Activated CD8-positive, alpha-beta memory T cell treated with anti-CD3 and anti-CD28 coated beads for 36 hours (primary cell): ENCODE data around the gene CPED1. TPM values are rescaled to one million over a fixed set of nuclear protein-coding genes. Genes with fewer than 3 reads are reported as not detected.
"Not testable (repeated sequence)": the region's sequence is repeated elsewhere in the genome, so short reads cannot be mapped to it uniquely, and the experiment has no call there.

Experiments used
- CTCF ChIA-PET: fragments of 350-600 bp; sonication (Branson Sonifier 250); formaldehyde crosslinking; loops from one replicate; lab custom pipeline; 2021; ENCODE audit warnings: antibody characterized with exemption; lab: Charles Lee
- POLR2A ChIA-PET: fragments of 350-600 bp; sonication (Branson Sonifier 250); formaldehyde crosslinking; loops from one replicate; lab custom pipeline; 2021; ENCODE audit warnings: antibody characterized with exemption; lab: Charles Lee
- total RNA-seq, 2 experiments: library from RNA; stranded (reverse); gene quantifications; one replicate each; pipeline ENCODE4 v1.2.3, GENCODE V29; 2021

Gene CPED1
- total RNA-seq, 2 experiments from 2014 or later: 0.04 TPM; not detected in 1

DNA sequence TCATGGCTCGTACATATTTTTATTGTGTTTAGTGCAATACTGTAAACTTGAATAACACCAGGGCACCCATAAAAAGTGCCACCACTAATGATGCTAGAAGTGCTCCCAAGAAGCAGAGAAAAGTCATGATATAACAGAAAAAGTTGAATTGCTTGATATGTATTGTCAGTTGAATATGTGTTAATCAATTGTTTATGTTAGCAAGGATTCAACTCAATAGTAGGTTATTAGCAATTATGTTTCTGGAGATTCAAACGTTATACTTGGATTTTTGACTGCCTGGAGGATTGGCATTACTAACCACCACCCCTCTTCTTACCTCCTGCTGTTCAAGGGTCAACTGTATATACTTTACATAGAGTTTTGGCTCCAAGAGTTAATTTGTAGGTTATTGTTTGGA, 168.3 kb downstream of the CPED1 start:
- ChIA-PET CTCF (no interaction called here), POLR2A (no interaction called here)

DNA sequence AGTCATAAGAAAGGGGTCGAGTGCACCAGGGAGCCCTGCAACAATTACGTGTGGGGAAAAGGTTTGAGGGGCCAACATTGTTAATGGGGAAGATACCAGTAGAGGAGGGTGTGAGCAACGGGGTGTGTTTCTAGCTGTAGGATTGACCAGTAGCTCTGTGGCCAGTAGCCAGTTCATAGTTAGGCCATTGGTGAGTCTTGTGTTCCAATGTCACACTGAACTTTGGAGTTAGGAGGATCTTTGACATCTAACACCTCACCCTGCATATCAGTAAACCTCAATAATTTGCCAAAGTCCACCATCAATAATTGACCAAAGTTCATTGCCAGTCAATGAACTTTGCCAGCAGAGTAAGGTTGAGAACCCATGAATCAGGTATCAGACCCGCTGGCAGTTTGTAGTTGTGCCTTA, 168.8 kb downstream of the CPED1 start:
- CTCF ChIA-PET: no interaction called here

DNA sequence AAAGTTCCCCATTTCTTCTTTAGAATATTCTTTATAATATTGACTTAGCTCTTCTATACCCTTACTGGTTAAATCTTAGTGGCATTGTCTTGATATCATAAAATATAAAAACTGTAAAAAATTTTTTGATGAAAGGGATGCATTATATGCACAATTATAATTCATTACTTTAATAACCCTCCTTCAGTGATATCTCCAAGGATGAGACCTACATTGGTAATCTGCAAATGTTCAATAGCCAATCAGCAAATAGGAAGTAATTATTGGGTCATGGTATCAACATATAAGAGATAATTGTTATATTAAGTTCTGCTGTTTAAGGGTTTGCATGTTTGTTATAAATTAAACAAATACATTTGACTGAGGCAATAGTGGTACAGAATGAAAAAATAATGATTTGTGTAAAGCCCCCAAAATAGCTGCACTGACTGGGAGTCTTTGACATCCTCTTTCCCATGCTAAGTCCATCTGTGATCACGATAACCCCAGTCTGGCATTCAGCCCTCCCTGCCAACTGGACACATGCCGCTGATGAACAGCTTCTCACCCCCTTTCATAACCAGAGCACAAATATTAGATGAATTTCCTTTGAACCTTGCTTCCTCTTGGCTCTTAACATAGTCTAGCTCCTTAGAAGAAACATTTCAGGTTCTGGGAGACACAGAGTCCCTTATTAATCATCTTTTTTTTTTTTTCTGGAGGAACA, 169.5 kb downstream of the CPED1 start:
- CTCF ChIA-PET: no interaction called here
- POLR2A ChIA-PET: no interaction called here

More for the DNA sequence above, 168.8 kb downstream of the CPED1 start:
- POLR2A ChIA-PET: no interaction called here

DNA sequence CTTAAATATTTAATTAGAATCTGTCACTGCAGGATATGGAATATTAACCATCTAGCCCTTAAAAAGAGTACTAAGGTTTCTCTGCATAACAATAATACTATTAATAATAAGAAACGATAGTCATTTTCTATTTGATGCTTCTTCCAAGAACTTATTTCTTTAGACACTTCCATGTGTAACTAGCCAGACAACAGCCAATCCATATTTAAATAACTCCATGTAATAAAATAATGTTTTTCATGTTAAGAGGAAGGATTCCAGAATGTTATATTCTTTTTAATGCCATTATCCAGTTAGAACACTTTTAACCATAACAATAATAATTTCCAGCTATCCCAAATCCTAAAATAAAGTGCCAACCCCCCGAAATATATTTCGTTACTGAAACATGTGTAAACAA, 170.2 kb downstream of the CPED1 start:
- ChIA-PET POLR2A (no interaction called here), CTCF (no interaction called here)

DNA sequence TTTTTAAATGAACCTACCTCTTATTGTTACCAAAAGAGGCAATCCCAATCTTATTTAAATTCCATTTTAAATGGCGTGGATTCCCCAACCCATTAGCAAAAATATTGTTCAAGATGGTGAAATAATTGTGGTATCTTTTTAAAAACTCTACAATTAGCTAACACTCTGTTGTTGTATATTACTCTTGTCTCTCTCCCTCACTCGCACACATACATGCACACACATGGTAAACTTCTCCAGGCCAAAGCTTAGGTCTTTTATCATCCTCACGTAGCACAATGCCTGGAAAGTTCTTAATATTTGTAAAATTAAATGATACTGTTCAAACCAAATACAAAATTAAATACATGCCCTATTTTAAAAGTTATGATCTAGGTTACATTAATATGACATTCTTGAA, 171.0 kb downstream of the CPED1 start:
- CTCF ChIA-PET: no interaction called here

DNA sequence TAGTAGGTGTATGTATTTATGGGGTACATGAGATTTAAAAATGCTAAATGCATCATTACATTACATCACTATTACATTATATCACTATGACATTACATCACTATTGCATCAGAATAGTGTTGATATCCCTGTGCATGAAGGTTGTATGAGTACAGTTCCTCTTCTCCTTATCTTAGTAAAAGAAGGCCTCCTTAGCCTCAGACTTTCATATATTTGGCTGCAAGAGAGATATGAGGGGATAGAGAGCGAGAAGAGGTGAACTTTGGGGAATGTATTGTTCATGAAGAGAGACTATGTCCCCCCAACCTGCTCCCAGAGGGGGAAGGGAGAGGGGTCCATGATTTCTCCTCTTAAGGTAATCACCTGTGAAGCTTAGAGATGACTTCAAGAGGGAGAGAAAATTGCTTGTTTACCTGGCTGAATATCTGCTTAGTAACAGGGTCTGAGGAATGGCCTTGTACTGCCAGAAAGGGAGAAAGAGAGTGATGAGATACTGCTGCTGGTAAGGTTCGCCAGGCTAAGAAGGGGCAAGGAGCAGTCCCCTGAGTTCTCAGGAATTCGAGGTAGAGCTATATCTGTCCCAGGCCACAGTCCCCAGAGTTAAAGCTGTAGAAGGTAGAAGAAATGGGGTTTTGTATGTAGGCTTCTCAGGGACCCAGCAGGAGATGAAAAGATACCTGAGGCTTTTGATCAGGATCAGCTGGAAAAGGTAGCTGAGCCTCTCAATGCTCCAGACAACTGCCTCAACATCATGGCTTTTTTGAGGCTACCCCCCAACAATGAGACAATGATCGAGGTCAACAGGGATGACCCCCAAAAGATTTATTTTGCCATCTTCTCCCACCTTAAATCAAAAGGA, 171.9 kb downstream of the CPED1 start:
- CTCF ChIA-PET: no interaction called here
- POLR2A ChIA-PET: no interaction called here

More for the DNA sequence above, 171.0 kb downstream of the CPED1 start:
- POLR2A ChIA-PET: no interaction called here

DNA sequence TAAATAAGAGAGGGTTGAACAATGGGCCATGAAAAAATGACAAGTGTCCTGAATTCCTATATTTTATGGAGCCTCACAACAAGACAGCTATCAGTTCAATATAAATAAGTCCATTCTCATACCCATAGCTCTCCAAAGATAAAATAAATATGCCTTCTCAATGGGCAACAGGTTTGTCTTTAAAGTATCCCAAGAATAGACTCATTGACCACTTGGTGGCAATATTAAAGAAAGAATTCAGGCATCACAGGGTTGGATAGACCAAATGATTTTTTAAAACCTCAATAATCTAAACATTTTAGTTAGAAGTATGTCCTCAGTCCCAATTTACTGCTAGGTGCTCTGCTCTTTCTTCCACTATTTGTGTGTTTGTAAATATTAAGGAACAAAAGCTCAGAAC, 175.2 kb downstream of the CPED1 start:
- POLR2A ChIA-PET: no interaction called here
- CTCF ChIA-PET: no interaction called here

DNA sequence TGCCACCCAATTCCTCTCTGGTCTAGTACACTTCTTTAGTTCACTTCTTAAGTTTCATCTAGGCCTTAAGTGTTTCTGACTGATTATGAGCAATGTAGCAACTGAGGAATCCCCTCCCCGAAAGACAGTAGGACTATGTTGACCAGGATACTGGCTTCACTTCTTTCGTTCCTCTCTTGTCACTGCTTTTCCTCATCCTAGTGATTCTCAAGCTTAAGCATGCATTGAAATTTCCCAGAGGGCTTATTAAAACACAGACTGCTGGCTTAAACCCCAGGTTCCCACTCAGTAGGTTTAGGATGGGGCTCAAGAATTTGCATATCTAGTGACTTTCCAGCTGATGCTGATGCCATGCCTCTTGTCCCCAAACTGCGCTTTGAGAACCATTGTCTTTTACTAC, 175.7 kb downstream of the CPED1 start:
- ChIA-PET POLR2A (no interaction called here), CTCF (no interaction called here)

DNA sequence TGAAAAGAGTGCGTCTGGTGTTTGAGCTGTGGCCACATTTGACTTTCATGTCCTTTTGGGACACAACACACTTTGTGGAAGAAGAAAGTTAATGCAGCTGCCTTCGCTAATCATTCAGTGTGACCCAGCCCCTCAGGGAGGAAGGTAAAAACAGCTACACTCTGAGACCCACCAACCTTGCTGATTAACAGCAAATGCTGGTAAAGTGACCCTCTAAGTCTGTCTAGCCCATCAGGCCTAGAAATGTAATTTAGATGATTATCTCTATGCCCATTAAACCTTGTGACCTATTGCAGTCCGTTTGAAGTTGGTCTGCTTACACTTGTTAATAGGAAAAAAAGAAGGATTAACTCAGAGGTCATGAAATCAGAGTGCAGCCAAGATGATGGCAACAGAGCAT, 178.4 kb downstream of the CPED1 start:
- ChIA-PET POLR2A (no interaction called here), CTCF (interaction anchor here (0.6 kb wide), 1 partner anchor 408 kb away, joined by 3 read pairs; no protein-coding TSS in a partner anchor)

DNA sequence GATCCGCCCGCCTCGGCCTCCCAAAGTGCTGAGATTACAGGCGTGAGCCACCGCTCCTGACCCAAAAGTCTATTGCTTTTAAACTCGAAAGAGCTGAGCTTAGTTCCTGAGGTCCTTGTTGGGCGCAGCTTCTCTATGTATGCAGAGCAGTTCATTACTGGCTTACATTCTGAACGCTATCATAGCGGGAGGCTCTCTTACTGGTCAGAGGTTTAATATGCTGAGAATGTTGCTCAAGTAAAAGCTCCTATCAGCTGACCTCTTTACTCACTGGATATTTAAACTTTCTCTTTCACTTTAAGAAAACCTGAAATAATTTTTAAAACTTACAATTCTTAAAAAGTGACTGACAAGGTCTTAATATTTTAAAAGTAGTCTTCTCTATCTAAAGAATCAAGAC, 179.5 kb downstream of the CPED1 start:
- ChIA-PET POLR2A (no interaction called here), CTCF (no interaction called here)

DNA sequence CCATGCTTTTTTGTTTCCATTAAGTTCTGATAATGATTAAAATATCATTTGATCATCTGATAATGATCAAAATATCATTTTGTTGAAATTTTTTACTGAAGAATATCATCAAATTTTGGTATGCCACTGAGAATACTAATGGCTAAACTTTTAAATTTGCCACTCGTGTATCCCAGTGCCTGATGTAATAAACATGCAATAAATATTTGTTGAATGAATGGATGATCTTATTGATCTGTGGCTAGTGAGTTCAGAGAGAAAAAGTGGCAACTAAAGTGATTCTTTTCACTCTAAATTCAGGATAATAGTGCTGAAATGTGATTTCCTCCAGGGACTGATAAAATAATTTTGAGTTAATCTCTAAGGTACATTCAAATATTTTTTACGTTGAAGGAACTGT, 181.0 kb downstream of the CPED1 start:
- ChIA-PET POLR2A (no interaction called here), CTCF (no interaction called here)

DNA sequence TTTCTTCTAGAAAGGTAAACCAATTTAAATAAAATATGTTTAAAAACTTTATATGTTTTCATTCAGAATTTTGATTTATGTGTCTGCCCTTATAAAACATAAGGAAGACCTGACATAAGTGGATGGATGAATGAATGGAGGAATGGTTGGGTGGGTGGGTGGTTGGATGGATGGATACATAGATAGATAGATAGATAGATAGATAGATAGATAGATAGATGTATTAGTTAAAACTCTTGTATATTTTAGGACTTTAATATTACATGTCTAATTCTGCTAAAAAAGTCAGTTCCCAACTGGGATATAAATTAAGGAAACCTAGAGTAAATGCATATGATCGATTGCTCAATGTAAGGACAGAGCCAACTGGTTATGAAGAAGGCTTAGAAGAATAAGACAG, 184.0 kb downstream of the CPED1 start:
- POLR2A ChIA-PET: no interaction called here
- CTCF ChIA-PET: no interaction called here

DNA sequence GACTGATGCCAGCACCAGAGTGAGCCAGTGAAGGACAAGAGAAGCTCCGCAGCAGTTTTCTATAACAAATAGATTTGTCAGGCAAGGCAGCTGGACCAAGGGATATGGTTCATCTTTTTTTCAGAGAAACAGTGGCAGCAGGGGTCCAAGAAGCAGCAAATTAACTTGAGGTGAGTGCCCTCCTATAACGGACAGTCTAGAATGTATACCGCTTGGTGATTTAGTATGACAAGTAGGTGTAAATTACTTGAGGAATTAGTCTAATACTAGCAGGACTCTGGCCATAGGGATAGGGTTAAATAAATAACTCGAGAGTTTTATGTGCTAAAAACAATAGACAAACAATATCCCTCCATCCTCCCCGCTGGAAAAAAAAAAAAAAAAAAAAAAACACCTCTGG, 187.3 kb downstream of the CPED1 start:
- CTCF ChIA-PET: no interaction called here
- POLR2A ChIA-PET: no interaction called here

DNA sequence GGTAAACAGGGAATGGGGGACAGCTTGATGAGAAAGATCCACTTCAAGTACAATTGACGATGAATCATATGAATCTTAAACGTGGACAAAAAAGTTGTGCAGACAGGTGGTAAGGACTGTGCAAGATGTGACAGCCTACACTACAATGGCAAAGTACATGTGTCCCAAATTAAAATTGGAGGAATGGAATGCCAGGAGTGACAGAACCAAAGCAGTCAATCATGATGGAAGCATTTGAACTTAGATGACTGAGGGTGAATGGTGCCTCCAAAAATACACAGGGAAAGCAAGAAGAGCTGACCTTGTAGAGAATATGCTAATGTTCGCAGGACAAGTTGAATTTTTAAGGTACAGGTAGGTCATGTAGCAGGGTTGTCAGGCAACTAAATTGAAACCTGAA, 189.9 kb downstream of the CPED1 start:
- CTCF ChIA-PET: no interaction called here
- POLR2A ChIA-PET: no interaction called here

DNA sequence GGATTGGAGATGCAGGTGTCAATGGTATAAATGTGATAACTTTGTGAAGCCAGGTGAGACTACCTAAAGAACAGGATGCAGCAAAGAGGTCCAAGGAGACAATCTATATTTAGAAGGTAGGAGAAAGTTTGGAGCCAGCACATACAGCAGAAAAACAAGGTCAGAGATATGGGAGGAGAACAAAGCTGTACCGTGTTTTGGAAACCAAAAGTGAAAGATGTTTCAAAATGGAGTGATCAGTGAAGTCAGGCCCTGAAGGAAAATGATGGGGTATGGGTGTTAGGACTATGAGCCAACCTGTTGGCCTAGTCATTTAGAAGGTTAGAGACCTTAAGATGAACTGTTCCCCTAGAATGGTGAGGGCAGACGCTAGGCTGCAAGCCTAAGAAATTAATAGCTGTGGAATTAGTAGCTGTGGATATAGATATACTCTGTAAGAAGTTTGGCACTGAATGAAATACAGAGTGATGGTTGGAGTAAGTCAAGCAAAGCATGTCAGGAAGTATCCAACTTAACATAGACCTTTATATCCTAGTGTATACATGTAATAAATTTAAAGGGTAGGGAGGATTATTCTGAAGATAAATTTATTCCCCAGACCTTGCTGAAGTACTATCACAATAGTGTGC, 190.5 kb downstream of the CPED1 start:
- POLR2A ChIA-PET: no interaction called here
- CTCF ChIA-PET: no interaction called here

DNA sequence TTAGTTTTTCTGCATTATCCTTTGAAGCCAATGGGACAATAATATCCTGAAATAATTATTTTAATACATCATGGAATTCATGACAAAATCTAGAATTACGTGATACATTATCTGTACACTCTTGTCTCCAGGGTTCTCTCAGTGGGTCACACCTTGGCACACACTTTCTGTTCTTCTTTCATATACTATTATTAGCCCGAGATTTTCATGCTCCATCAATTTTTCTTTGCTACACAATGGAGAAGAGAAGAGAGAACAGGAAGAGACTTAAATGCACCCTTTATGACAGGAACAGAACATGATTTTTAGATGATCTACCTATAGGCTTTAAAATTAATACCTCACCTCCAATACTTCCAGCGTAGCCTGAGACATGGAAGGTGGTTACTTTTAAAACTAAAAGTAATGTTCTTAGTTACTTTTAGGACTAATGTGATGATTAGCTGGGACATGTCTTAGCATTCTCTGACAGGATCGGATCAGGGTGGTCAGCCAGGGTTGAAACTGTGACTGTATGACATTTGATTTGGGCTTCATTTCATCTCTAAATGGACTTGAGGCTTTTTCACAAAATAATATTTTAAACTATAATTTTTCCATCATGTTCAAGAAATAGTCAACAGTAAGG, 192.0 kb downstream of the CPED1 start:
- CTCF ChIA-PET: no interaction called here
- POLR2A ChIA-PET: no interaction called here

DNA sequence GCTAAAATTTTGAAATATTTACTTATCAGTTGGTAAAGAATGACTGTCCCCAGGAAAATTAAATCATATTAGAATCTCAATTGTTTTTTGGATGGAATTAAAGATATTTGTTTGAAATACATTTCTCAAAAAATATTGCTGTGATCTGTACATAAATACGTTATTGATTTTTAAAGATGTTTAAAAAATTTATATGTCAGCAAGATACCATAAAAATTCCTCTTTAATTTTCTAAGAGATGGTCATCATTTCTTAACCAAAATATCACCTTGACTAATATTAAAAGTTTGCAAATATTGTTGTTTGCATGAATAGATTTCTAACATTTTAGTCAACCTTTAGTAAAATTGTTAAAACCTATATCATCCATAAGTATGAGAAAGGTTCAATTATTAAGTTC, 192.8 kb downstream of the CPED1 start:
- CTCF ChIA-PET: no interaction called here
- POLR2A ChIA-PET: no interaction called here

DNA sequence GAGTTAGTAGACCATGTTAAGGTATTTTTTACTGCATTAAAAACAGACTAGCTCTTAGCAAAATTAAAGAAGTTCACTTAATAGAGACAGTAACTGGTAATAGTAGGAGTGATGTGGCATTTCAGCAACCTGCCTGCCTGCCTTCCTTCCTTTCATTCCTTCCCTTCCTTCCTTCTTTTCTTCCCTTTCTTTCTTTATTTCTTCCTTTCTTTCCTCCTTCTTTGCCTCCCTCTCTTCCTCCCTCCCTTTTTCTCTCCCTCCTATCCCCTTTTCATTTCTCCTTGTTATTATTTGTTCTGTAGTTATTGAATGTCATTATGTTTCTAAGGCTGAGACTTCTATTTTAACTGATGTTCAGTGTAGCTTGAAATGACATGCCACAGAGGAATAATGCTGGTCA, 193.8 kb downstream of the CPED1 start:
- CTCF ChIA-PET: no interaction called here
- POLR2A ChIA-PET: no interaction called here

DNA sequence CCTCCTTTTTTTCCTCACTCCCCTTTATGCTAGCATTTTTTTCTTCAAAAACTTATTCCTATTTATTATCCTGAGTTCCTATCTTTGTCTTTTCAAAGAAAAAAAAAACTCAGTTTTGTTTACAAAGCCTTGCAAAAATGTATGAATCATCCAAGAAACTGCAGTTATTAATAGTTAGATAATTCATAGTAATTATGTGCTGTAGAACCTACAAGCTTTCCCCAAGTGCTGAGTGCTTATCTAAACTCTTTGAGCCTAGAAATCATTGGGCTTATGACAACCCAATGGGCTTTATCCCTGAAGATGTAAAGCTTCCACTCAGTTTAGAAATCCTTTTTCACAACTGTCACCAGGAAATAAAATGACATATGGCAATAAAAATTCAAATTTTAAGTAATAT, 194.4 kb downstream of the CPED1 start:
- POLR2A ChIA-PET: no interaction called here
- CTCF ChIA-PET: no interaction called here

DNA sequence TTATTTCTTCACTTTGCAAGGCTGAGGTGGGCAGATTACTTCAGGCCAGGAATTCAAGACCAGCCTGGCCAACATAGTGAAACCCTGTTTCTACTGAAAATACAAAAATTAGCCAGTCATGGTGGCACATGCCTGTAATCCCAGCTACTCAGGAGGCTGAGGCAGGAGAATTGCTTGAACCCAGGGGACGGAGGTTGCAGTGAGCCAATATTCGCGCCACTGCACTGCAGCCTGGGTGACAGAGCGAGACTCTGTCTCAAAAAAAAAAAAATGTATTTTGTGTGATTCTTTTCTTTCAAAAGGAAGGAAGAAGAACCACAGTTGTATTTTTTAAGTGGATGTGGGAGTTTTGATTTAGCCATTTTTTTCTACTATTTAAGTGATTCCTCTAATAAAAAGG, 195.4 kb downstream of the CPED1 start:
- POLR2A ChIA-PET, CTCF ChIA-PET: not testable (repeated sequence)
